ENCODE results near the gene LIM2.

DNA sequence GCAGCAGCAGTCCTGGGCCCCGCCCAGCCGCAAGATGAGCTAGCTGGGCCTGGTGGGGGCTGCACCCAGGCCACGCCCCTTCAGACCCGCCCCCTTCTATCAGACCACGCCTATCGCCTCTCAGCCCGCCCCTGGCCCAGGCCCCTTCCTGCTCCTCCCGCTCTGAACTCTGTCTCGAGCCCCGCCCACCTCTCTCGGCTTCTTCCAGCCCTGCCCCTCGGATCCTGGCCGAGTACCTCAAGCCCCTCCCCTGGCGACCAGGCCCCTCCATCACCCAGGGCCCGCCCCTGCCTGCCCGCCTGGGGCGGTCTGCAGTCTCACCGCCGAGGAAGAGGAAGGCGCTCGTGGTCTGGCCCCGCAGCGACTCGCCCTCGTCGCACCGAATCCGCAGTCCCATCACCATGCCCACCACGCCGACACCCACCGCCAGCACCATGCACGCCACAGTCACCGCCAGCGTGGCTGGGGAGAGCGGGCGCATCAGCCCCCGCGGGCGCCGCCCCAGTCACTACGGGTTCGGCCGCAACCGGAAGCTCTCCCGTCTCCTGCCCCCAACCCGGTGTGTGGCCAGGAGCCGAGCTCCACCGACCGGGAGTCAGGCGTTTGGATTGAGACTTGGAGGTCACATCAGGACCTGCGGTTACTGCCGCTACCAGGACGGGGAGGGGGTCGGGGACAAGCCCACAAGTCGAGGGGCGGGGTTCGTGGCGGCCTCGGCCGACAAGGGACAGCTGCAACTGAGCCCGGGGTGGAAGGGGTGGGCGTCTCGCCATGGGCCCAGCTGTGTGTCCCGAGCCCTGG lies 20.0 kb downstream of the LIM2 start:
- TF ChIP-seq, protein P1, sequence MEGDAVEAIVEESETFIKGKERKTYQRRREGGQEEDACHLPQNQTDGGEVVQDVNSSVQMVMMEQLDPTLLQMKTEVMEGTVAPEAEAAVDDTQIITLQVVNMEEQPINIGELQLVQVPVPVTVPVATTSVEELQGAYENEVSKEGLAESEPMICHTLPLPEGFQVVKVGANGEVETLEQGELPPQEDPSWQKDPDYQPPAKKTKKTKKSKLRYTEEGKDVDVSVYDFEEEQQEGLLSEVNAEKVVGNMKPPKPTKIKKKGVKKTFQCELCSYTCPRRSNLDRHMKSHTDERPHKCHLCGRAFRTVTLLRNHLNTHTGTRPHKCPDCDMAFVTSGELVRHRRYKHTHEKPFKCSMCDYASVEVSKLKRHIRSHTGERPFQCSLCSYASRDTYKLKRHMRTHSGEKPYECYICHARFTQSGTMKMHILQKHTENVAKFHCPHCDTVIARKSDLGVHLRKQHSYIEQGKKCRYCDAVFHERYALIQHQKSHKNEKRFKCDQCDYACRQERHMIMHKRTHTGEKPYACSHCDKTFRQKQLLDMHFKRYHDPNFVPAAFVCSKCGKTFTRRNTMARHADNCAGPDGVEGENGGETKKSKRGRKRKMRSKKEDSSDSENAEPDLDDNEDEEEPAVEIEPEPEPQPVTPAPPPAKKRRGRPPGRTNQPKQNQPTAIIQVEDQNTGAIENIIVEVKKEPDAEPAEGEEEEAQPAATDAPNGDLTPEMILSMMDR (IDR thresholded peaks at IDR 0.05; ENCODE audit: poor library complexity): no peak
- no peak for TF ChIP-seq EZH2 (IDR thresholded peaks at IDR 0.05; ENCODE audit: borderline replicate concordance)
